ENCODE results near the gene PHLDA3.

- TF ChIP-seq CTCF (conservative IDR thresholded peaks at IDR 0.05; ENCODE audit: low read length): no peak
- no peak for TF ChIP-seq EZH2phosphoT487 (IDR thresholded peaks at IDR 0.05; ENCODE audit: borderline replicate concordance)
Measured at GRCh38 chr1:201422436-201423030, 46.5 kb downstream of the PHLDA3 start.
